Measurements from ENCODE around the gene GHITM.

- TF ChIP-seq CTCF (conservative IDR thresholded peaks at IDR 0.05 in 1 of 2, IDR thresholded peaks at IDR 0.05 in 1 of 2; ENCODE audit: low read depth in 1 of 2, low read length in 2 of 2) (no peak), EZH2 (IDR thresholded peaks at IDR 0.05; ENCODE audit: low read length, missing control alignments) (no peak)
These were observed 3.5 kb upstream of the GHITM start for GRCh38 chr10:84135836-84136235.

All from fibroblast of lung (primary cell).